Activated CD8-positive, alpha-beta memory T cell treated with anti-CD3 and anti-CD28 coated beads, Interleukin-2, amount 10 ng/mL, durations not matched to agents 7 days and 5 days (primary cell): ENCODE measurements around the gene SMIM32. TPM values are rescaled to one million over a fixed set of nuclear protein-coding genes. Genes with fewer than 3 reads are reported as not detected.

Experiments
- ATAC-seq: fragments of 150-1000 bp; cut with Tn5 transposase; one replicate; pipeline ENCODE4 v1.10.0; 2021; ENCODE audit warnings: moderate library complexity
- CTCF ChIA-PET: fragments of 350-600 bp; sonication (Branson Sonifier 250); formaldehyde crosslinking; loops from one replicate; lab custom pipeline; 2021; ENCODE audit warnings: antibody characterized with exemption; lab: Charles Lee
- DNase-seq: peaks from one replicate; pipeline ENCODE4 v3.0.0-alpha.2; 2020
- H3K27ac Mint-ChIP-seq: one replicate; pipeline ENCODE4 v1.8.0; 2021; ENCODE audit warnings: mild to moderate bottlenecking, mixed read lengths
- H3K27me3 Mint-ChIP-seq: one replicate; pipeline ENCODE4 v1.8.0; 2021; ENCODE audit warnings: mixed read lengths
- H3K36me3 Mint-ChIP-seq: one replicate; pipeline ENCODE4 v1.8.0; 2021; ENCODE audit warnings: mild to moderate bottlenecking, mixed read lengths
- H3K4me1 Mint-ChIP-seq: one replicate; pipeline ENCODE4 v1.8.0; 2021; ENCODE audit warnings: mixed read lengths
- H3K4me3 Mint-ChIP-seq: one replicate; pipeline ENCODE4 v1.8.0; 2021; ENCODE audit warnings: mild to moderate bottlenecking, moderate library complexity, mixed read lengths
- H3K9me3 Mint-ChIP-seq: one replicate; pipeline ENCODE4 v1.8.0; 2022; ENCODE audit warnings: low read depth, mixed read lengths
- total RNA-seq, 2 experiments: library from RNA; stranded (reverse); gene quantifications; one replicate each; pipeline ENCODE4 v1.2.3, GENCODE V29; 2021

Gene SMIM32
- total RNA-seq, 2 experiments from 2014 or later, result not detected

DNA sequence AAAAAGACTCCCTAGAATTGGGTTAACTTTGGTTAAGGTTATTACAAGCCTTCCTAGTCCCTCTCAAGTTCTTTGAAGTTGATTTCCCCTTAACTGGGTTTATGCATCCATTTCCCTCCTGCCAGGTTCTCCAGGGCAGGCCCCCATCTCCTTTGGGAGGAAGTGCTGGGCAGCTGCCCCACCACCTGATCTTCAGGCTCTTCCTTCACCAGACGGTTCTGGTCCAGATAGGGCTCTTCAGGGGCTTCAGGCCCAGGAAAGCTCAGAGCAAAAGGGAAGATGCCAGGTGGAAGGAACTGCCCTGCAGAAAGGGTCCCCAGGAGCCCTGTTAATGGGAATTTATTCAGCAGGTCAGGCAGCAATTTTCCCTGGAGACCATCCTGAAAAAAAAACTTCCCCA lies 2.1 kb downstream of the SMIM32 start:
- CTCF ChIA-PET, result no interaction called here
- ATAC-seq, result no peak
- Mint-ChIP-seq H3K4me3 (no peak overlapping the region), H3K4me1 (no peaks in the 10 kb centered on the region), H3K9me3 (no peaks in the 10 kb centered on the region), H3K36me3 (peaks cover 3% of the 10 kb centered on the region), H3K27me3 (peaks cover 52% of the 10 kb centered on the region), H3K27ac (no peak overlapping the region)
- DNase-seq, result no peak

DNA sequence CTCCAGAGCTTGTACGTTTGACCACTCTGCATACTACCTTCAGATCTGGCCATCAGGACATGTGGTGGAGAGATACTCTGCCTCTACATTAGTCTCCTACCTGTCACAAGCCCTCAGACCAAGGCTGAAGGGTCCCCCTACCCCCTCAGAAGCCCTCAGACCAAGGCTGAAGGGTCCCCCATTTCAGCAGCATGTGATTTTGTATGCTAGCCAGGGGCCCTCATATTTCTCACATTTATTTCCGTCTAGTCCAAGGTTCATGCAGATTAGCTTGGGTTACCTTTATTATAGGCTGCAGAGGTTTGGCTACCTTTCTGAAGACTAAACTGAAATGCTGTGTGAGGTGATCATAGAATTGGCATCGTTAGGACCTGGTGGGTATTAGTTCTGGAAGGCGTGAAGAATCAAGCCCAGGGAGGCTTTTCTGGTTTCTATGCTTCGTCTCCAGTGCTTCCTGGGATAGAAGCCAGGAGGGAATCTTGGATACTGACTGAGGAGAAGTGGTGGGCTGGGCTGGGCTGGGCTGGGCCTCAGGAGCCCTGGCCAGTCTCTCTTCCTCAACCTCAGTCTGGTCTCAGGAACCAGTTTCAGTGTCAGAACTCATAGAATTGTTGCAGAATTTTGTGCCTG lies 2.8 kb downstream of the SMIM32 start:
- H3K9me3 Mint-ChIP-seq, result no peaks in the 10 kb centered on the region
- H3K27ac Mint-ChIP-seq, result no peak overlapping the region
- ATAC-seq (no peak), DNase-seq (no peak)
- CTCF ChIA-PET, result no interaction called here
- H3K27me3 Mint-ChIP-seq, result peaks cover 46% of the 10 kb centered on the region
- no peak overlapping the region for H3K4me3 Mint-ChIP-seq
- H3K36me3 Mint-ChIP-seq, result peaks cover 3% of the 10 kb centered on the region
- H3K4me1 Mint-ChIP-seq, result no peaks in the 10 kb centered on the region

DNA sequence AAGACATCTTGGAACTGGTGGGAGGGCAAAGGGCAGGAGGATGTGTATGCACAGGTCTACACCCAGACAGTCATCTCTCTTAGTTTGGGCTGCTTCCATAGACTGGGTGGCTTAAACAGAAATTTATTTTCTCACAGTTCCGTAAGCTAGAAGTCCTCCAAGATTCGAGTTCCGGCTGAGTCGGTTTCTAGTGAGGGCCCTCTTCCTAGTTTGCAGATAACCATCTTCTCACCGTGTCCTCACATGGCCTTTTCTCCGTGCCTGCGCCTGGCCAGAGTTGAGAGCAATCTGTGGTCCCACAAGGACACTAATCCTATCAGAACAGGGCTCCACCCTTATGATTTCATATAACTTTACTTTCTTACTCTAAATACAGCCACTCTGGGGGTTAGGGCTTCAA lies 4.1 kb downstream of the SMIM32 start:
- DNase-seq (no peak), ATAC-seq (no peak)
- Mint-ChIP-seq H3K36me3 (peaks cover 3% of the 10 kb centered on the region), H3K27ac (no peak overlapping the region), H3K4me1 (no peaks in the 10 kb centered on the region), H3K9me3 (no peaks in the 10 kb centered on the region), H3K4me3 (no peak overlapping the region), H3K27me3 (peaks cover 33% of the 10 kb centered on the region)
- CTCF ChIA-PET, result no interaction called here

DNA sequence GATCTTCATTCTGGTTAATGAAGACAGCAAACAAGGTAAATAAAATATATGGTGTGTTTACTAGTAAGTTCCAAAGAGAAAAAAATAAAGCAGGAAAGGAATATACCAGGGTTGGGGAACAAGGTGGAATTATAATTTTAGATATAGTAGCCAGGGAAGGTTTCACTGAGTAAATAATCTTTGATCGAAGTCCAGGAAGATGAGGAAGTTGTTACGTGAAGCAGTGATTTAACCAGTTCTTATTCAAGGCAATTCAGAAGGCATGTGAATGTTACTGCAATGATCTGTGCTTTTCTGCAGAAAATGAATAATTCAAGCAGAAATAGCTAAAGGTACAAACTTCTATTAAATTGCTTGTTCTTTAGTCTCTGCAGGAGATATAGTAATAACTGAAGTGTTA lies 6.2 kb downstream of the SMIM32 start:
- Mint-ChIP-seq H3K4me3 (no peak overlapping the region), H3K27me3 (peaks cover 18% of the 10 kb centered on the region), H3K27ac (no peak overlapping the region), H3K4me1 (no peaks in the 10 kb centered on the region), H3K36me3 (peaks cover 3% of the 10 kb centered on the region), H3K9me3 (no peaks in the 10 kb centered on the region)
- DNase-seq (no peak), ATAC-seq (no peak)
- CTCF ChIA-PET, result no interaction called here

DNA sequence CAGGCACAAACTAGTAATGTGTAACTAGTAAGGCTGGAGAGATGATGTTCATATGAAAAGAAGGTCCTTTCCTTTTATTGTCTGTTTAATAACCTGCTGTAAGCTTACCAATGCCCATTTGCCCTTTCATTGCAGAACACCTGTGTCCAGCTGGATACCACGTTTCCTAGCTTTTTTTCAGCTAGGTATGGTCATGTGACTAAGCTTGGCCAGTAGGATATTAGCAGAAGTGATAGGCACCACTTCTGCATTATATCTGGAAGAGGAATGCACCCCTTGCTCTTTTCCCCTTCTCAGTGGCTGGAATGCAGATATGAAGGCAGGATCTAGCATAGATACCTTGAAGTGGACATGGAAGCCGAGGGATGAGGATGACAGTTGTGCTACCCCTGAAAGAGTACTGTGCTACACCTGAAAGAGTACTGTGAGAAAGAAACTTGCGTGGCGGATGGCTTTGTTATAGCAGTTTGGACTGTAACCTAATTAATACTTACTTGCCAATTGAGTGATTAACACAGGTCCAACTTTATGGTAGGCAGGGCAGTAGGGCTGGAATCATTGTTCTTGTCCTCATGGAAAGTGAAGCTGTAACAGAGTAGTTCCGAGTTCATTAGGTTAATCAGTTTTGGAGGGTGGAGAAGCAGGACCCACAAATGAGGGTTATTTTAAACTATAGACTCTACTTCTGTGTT lies 6.8 kb downstream of the SMIM32 start:
- no peak overlapping the region for H3K27ac Mint-ChIP-seq
- peaks cover 3% of the 10 kb centered on the region for H3K36me3 Mint-ChIP-seq
- H3K4me1 Mint-ChIP-seq, result no peaks in the 10 kb centered on the region
- H3K9me3 Mint-ChIP-seq, result no peaks in the 10 kb centered on the region
- CTCF ChIA-PET, result no interaction called here
- no peak for DNase-seq
- no peak overlapping the region for H3K4me3 Mint-ChIP-seq
- H3K27me3 Mint-ChIP-seq, result peaks cover 11% of the 10 kb centered on the region
- no peak for ATAC-seq

DNA sequence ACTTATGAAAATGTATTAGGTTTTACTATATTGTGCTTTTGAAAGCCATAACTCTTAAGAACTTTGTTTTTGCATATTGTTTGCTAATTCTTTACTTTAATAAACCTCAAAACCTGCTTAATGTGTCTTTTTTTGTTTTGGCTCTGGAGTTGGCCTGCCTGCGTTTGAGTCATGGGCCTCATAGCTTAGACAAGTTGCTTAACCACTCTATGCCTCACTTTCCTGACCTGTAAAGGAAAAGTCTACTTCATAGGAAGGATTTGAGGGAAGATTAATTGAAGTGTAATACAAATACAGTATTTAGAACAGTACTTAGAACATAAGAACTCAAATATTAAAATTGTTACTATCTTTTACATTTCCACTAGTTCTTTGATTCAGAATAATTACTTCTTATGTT lies 10.3 kb downstream of the SMIM32 start:
- Mint-ChIP-seq H3K4me3 (no peak overlapping the region), H3K9me3 (no peaks in the 10 kb centered on the region), H3K27me3 (no peaks in the 10 kb centered on the region), H3K27ac (no peak overlapping the region), H3K36me3 (peaks cover 2% of the 10 kb centered on the region), H3K4me1 (no peaks in the 10 kb centered on the region)
- CTCF ChIA-PET, result no interaction called here
- ATAC-seq, result no peak
- no peak for DNase-seq

DNA sequence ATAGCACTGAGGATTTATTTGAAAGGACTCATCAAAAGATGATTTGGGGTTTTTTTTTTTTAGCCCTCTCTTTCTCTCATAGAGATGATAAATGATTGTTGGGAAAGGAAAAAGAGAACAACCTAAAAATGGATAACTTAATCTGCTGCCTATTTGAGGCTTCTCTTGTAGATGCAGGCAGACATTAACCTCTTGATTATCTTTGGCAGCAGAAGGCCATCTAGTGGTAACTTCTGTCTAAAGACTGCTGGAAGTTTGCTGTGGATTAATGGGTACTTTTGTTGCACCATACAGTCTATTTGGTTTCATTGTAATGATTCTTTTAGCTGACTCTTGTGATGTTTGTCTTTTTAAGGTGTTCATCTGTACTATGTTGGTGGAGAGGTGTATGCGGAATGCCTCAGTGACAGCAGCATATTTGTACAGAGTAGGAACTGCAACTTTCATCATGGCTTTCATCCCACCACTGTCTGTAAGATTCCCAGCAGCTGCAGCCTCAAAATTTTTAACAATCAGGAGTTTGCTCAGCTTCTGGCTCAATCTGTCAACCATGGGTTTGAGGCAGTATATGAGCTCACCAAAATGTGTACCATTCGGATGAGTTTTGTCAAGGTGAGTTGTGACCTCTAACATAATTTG lies 18.8 kb downstream of the SMIM32 start:
- DNase-seq (no peak), ATAC-seq (peak; percentile 36)
- no peaks in the 10 kb centered on the region for H3K27me3 Mint-ChIP-seq
- H3K27ac Mint-ChIP-seq, result no peak overlapping the region
- H3K4me1 Mint-ChIP-seq, result no peaks in the 10 kb centered on the region
- no peaks in the 10 kb centered on the region for H3K9me3 Mint-ChIP-seq
- CTCF ChIA-PET, result interaction anchor here (0.8 to 1.6 kb wide), 5 partner anchors 11 to 231 kb away, joined by 3 to 5 read pairs (median 3); no protein-coding TSS in a partner anchor
- peaks cover 22% of the 10 kb centered on the region for H3K36me3 Mint-ChIP-seq
- H3K4me3 Mint-ChIP-seq, result no peak overlapping the region

DNA sequence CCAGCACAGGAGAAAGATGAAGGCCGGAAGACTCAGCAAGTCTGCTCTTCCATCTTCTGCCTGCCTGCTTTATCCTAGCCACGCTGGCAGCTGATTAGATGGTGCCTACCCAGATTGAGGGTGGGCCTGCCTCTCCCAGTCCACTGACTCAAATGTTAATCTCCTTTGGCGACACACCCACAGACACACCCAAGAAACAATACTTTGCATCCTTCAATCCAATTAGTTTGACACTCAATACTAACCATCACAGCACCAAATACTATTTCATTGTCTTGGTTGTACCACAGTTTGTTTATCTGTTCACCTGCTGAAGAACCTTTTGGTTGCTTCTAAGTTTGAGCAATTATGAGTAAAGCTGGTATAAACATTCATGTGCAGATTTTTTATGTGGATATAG lies 23.7 kb downstream of the SMIM32 start:
- H3K27me3 Mint-ChIP-seq, result no peaks in the 10 kb centered on the region
- DNase-seq (no peak), ATAC-seq (no peak)
- H3K4me1 Mint-ChIP-seq, result no peaks in the 10 kb centered on the region
- H3K4me3 Mint-ChIP-seq, result no peak overlapping the region
- peaks cover 36% of the 10 kb centered on the region for H3K36me3 Mint-ChIP-seq
- no peaks in the 10 kb centered on the region for H3K9me3 Mint-ChIP-seq
- no peak overlapping the region for H3K27ac Mint-ChIP-seq
- CTCF ChIA-PET, result no interaction called here

DNA sequence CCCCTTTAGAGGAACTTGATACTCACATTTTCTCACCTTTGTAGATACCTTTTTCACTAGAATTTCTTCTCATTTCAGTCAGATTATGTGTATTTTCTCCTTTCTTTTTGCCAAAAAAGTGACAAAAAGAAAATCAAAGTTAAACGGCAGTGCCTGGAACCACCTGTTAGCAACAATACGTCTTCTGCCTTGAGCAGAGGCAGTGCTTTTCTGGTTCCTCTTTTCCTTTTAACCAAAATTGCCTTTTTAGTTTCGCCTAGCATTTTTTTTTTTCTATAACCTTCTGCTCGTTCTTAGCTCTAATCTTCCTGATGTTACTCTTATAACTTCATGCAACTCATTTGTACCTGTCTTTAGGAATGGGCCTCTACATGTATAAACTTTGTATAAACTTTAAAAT lies 26.1 kb downstream of the SMIM32 start:
- H3K36me3 Mint-ChIP-seq, result peaks cover 35% of the 10 kb centered on the region
- DNase-seq (no peak), ATAC-seq (no peak)
- no peak overlapping the region for H3K4me3 Mint-ChIP-seq
- CTCF ChIA-PET, result no interaction called here
- H3K27me3 Mint-ChIP-seq, result no peaks in the 10 kb centered on the region
- no peaks in the 10 kb centered on the region for H3K4me1 Mint-ChIP-seq
- H3K27ac Mint-ChIP-seq, result no peak overlapping the region
- H3K9me3 Mint-ChIP-seq, result no peaks in the 10 kb centered on the region

DNA sequence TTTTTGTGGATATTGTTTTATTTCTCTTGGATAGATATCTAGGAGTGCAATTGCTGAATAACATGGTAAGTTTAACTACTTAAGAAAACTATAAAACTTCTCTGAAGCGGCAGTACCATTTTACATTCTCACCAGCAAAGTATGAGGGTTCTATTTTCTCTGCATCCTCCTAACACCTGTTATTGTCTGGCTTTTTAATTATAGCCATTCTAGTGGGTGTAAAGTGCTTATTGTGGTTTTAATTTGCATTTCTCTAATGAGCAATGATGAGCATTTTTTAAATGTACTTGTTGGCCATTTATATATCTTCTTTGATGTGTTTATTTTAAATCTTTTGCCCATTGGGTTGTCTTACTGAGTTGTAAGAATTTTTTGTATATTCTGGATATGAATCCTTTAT lies 28.7 kb downstream of the SMIM32 start:
- H3K9me3 Mint-ChIP-seq, result no peaks in the 10 kb centered on the region
- no peak overlapping the region for H3K27ac Mint-ChIP-seq
- H3K4me3 Mint-ChIP-seq, result no peak overlapping the region
- peaks cover 30% of the 10 kb centered on the region for H3K36me3 Mint-ChIP-seq
- no peaks in the 10 kb centered on the region for H3K27me3 Mint-ChIP-seq
- H3K4me1 Mint-ChIP-seq, result no peaks in the 10 kb centered on the region
- no peak for DNase-seq
- CTCF ChIA-PET, result interaction anchor here (1.2 kb wide), 1 partner anchor 13 kb away, joined by 3 read pairs; no protein-coding TSS in a partner anchor
- no peak for ATAC-seq

DNA sequence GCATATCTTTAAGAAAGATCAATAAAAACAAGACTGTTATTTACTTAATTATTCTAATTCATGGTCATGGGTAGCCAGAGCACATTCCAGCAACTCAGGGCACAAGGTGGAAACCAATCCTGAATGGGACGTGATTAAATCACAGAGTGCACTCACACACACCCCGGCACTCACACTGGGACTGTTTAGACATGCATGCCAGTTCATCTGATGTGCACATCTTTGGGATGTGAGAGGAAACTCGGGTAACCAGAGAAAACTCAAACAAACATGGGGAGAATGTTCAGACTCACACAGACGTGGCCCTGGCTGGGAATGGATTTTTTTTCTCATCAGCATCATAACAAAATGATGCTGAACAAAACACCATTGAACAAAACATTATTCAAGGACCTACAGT lies 31.0 kb downstream of the SMIM32 start:
- ATAC-seq, result no peak
- Mint-ChIP-seq H3K9me3 (no peaks in the 10 kb centered on the region), H3K27ac (no peak overlapping the region), H3K4me1 (no peaks in the 10 kb centered on the region), H3K27me3 (no peaks in the 10 kb centered on the region), H3K4me3 (no peak overlapping the region), H3K36me3 (peaks cover 25% of the 10 kb centered on the region)
- DNase-seq, result no peak
- CTCF ChIA-PET, result interaction anchor here (1.5 kb wide), 1 partner anchor 12 kb away, joined by 5 read pairs; no protein-coding TSS in a partner anchor

DNA sequence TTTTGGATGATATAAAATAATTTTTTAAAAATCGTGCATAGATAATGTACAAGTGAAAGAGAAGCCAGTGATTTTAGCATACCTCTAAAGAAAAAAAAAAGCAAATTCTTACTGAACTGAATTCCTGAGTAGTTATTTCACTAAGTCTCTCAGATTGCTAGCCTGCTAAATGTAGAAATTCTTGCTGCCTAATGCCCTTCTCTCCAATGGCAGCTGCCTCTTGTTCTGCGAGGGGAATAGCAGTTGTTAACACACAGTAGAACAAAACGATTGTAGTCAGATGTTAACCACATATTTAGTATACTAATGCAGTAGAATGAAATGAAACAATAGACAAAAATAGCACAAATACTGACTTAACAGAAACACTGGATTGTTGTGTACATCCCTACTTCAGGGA lies 33.5 kb downstream of the SMIM32 start:
- ATAC-seq, result no peak
- Mint-ChIP-seq H3K27ac (no peak overlapping the region), H3K4me1 (no peaks in the 10 kb centered on the region), H3K4me3 (no peak overlapping the region), H3K36me3 (peaks cover 31% of the 10 kb centered on the region), H3K9me3 (no peaks in the 10 kb centered on the region), H3K27me3 (no peaks in the 10 kb centered on the region)
- no peak for DNase-seq
- CTCF ChIA-PET, result no interaction called here

DNA sequence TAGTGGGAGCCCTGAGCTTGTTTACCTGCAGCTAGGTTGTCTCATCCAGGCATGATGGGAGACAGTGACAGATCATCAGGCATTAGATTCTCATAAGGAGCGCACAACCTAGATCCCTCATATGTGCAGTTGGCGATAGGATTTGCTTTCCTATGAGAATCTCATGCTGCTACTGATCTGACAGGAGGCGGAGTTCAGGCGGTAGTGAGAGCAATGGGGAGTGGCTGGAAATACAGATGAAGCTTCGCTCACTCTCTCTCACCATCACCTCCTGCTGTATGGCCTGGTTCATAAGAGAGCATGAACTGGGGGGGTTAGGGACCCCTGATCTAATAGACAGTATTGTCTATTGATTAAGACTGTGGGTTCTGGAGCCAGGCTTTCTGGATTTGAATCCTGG lies 35.4 kb downstream of the SMIM32 start:
- H3K27me3 Mint-ChIP-seq, result no peaks in the 10 kb centered on the region
- no peak overlapping the region for H3K27ac Mint-ChIP-seq
- H3K4me3 Mint-ChIP-seq, result no peak overlapping the region
- no peaks in the 10 kb centered on the region for H3K9me3 Mint-ChIP-seq
- peaks cover 33% of the 10 kb centered on the region for H3K36me3 Mint-ChIP-seq
- DNase-seq (no peak), ATAC-seq (no peak)
- CTCF ChIA-PET, result no interaction called here
- H3K4me1 Mint-ChIP-seq, result no peaks in the 10 kb centered on the region

DNA sequence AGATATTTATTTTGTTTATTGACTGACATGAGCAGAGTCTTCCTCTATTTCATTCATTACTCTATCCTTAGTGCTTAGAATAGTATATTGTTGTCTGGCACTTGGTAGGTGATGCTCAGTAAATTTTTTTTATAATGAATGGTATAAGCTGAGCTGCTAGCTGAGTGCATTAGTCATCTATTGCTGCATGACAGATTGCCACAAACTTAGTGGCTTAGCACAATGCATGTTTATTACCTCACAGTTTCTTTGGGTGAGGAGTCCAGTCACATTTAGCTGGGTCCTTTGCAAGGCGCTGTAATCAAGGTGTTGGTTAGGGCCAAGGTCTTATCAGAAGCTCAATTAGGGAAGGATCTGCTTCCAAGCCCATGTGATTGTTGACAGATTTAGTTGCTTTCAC lies 37.2 kb downstream of the SMIM32 start:
- H3K36me3 Mint-ChIP-seq, result peaks cover 34% of the 10 kb centered on the region
- no peak for ATAC-seq
- peaks cover 3% of the 10 kb centered on the region for H3K4me1 Mint-ChIP-seq

More for the DNA sequence above, 37.2 kb downstream of the SMIM32 start:
- Mint-ChIP-seq H3K9me3 (no peaks in the 10 kb centered on the region), H3K27ac (no peak overlapping the region), H3K4me3 (no peak overlapping the region), H3K27me3 (no peaks in the 10 kb centered on the region)
- DNase-seq, result no peak
- CTCF ChIA-PET, result no interaction called here
